Bronchial epithelial cell (primary cell): Measurements from ENCODE around the gene BNC1. TPM values are rescaled to one million over a fixed set of nuclear protein-coding genes. Genes with fewer than 3 reads are reported as not detected.
A peak's percentile ranks its signal among the peaks of the same experiment; 100 is the strongest.

Source experiments
- DNase-seq: peaks from one replicate; pipeline ENCODE4 v3.0.0-alpha.2; 2010; ENCODE audit warnings: low read depth
- FAIRE-seq: peaks from 2 replicates; lab custom pipeline; 2011; peaks lifted over from hg19 to GRCh38; lab: Jason Lieb, UNC
- H3K27me3 ChIP-seq: 2 replicates; pipeline ENCODE4 v1.5.1; 2011; ENCODE audit warnings: low read length; ENCODE audit not compliant: control insufficient read depth, insufficient read depth
- H3K36me3 ChIP-seq: 2 replicates; pipeline ENCODE4 v1.5.1; 2011; ENCODE audit warnings: low read length; ENCODE audit not compliant: control insufficient read depth, insufficient read depth
- H3K4me3 ChIP-seq: 2 replicates; pipeline ENCODE4 v1.5.1; 2011; ENCODE audit warnings: mild to moderate bottlenecking, low read depth, low read length, control low read depth
- total RNA-seq: library from RNA; depleted of rRNA; stranded (reverse); fragments of >200 nt; gene quantifications from 2 replicates; pipeline ENCODE4 v1.2.1, GENCODE V29; 2014
- TF ChIP-seq, protein P1 (sequence below): IDR thresholded peaks from 2 replicates; pipeline ENCODE4 v1.5.1; 2011; ENCODE audit warnings: mild to moderate bottlenecking, moderate library complexity, low read length, control low read depth, inconsistent platforms; ENCODE audit not compliant: insufficient read depth, severe bottlenecking

Gene BNC1
- total RNA-seq, 1 donor from 2014 or later: 74.2 TPM

DNA sequence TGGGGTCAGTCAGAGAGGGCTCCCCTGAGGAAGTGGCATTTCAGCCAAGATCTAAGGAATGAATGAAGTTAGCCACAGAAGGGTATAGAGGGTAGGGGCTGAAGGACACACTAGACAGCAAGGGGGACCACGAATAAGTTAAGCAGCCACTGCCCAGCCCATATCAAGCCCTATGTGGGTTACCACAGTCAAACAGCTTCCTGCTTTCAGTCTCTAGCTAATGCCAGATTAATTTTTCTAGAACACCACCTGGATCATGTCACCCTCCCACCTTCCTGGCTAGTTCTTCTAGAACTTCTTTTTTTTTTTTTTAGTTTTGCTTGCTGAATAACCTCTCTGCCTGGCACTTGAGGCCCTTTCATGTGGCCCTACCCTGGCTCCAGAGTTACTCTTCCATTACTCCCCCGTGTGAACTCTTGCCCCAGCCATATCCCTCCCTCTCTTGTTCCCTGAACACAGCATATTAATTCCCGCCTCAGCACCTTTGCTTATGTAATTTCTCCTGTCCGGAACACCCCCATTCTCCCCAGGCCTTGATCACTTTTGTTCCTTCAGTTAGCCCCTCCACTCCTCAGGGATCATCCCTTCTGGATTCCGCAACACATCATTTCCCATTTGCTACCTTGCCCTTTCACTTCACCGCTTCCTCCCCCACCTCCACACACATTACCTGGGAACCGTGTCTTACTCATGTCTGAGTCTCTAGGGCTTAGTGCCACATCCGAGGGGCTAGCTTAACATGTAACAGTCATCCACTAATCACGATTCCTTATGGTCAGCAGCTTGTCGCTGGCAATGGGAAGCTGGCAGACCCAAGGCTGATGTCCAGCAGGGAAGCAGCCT lies 20.6 kb upstream of the BNC1 start:
- DNase-seq (peak; percentile 96), FAIRE-seq (peak; percentile 88)
- no peak overlapping the region for H3K4me3 ChIP-seq
- no peaks in the 10 kb centered on the region for H3K27me3 ChIP-seq
- TF ChIP-seq, protein P1, sequence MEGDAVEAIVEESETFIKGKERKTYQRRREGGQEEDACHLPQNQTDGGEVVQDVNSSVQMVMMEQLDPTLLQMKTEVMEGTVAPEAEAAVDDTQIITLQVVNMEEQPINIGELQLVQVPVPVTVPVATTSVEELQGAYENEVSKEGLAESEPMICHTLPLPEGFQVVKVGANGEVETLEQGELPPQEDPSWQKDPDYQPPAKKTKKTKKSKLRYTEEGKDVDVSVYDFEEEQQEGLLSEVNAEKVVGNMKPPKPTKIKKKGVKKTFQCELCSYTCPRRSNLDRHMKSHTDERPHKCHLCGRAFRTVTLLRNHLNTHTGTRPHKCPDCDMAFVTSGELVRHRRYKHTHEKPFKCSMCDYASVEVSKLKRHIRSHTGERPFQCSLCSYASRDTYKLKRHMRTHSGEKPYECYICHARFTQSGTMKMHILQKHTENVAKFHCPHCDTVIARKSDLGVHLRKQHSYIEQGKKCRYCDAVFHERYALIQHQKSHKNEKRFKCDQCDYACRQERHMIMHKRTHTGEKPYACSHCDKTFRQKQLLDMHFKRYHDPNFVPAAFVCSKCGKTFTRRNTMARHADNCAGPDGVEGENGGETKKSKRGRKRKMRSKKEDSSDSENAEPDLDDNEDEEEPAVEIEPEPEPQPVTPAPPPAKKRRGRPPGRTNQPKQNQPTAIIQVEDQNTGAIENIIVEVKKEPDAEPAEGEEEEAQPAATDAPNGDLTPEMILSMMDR: no peak
- H3K36me3 ChIP-seq: no peaks in the 10 kb centered on the region

DNA sequence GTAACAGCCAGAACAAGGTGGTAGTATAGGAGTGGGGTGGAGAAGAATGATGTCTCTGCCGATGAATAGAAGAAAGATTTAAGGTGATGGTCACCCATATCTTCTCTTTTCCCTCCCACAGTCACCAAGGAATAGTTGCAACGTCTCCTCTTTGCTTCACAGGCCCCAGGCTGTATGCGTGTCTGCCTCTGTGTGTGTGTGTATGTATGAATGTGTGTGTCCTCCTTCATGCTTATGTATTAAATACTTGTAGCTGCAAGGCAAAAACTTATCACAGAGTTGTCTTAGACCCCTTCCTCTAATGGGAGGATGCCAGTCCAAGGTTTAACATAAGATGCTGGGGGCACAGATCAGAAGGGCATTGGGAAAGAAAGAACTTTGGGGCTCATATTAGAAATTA lies 19.1 kb upstream of the BNC1 start:
- Histone ChIP-seq H3K4me3 (no peak overlapping the region), H3K27me3 (no peaks in the 10 kb centered on the region), H3K36me3 (no peaks in the 10 kb centered on the region)
- FAIRE-seq: no peak
- TF ChIP-seq, protein P1: no peak
- DNase-seq: no peak

DNA sequence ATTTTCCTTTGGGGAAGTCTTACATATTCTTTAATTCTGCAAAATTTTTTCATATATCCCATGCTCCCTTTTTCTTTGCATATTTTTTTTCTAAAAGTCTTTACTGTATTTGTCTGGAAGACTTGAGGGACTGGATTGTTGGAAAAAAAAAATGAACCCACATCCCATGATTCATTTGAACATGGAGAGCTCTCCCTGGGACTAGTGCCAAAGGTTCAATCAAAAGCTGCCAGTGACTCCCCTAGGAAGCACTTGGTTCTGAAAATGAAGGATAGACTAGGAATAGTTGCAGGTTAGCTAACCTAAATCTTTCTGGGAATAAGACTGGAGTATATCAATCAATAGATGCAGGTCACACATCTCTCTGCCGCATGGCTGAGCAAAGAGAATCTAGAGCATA lies 16.4 kb upstream of the BNC1 start:
- Histone ChIP-seq H3K27me3 (no peaks in the 10 kb centered on the region), H3K4me3 (no peak overlapping the region), H3K36me3 (no peaks in the 10 kb centered on the region)
- TF ChIP-seq, protein P1: no peak
- FAIRE-seq (no peak), DNase-seq (peak; percentile 87)

DNA sequence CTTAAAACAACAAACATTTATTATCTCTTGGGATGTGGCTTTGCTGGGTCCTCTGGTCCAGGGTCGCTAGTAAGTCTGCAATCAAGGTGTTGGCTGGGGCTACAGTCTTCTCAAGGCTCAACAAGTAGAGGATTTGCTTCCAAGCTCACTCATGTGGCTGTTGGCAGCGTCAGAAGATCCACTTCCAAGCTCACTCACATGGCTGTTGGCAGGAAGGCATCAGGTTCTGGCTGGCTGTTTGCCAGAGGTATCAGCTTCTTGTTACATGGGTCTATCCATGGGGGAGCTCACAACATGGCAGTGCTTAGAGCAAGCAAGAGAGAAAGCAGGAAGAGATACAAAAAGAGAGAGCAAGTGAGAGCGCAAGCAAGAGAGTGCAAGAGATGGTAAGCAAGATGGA lies 15.0 kb upstream of the BNC1 start:
- H3K4me3 ChIP-seq: no peak overlapping the region
- no peaks in the 10 kb centered on the region for H3K36me3 ChIP-seq
- TF ChIP-seq, protein P1: no peak
- H3K27me3 ChIP-seq: no peaks in the 10 kb centered on the region
- FAIRE-seq (no peak), DNase-seq (no peak)

DNA sequence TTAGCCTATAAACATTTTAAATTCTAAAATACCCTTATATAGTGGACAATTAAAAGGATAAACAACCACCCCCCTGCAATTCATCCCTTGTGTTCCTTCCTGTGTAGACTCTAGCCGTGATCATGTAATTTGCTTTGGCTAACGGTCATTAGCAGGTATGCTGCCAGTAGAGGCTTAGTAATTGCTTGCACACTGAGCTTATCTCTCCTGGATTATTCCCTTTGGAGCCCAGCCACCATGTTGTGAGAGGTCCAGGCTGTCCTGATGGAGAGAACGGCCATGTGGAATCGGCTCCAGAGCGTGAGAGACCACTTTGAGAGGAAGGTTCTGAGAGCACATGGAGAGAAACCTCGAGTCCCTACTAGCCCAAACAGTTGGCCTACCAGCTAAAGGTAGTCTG lies 11.0 kb upstream of the BNC1 start:
- Histone ChIP-seq H3K4me3 (no peak overlapping the region), H3K27me3 (no peaks in the 10 kb centered on the region), H3K36me3 (no peaks in the 10 kb centered on the region)
- DNase-seq (no peak), FAIRE-seq (no peak)
- TF ChIP-seq, protein P1: no peak
